ENCODE results near the gene PITX3.

DNA sequence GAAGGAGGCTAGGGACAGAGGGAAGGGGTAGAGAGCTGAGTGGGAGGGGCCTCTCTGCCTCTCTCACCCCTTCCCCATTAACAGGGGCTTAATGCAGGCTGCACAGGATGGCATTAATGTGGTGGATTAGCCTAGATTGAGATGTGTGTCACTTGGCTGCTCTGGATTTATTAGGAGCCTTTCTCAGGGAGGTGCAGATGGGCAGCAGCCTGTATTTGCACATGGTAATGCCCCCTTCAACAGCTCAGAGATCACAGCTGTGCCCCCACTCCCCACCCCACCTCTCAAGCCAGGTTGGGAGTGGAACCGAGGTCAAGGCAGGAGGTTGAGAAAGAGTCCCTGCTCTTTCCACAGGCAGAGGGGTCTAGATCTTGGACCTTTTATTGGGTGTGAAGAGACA lies 7.3 kb downstream of the PITX3 start:
- TF ChIP-seq, protein P1, sequence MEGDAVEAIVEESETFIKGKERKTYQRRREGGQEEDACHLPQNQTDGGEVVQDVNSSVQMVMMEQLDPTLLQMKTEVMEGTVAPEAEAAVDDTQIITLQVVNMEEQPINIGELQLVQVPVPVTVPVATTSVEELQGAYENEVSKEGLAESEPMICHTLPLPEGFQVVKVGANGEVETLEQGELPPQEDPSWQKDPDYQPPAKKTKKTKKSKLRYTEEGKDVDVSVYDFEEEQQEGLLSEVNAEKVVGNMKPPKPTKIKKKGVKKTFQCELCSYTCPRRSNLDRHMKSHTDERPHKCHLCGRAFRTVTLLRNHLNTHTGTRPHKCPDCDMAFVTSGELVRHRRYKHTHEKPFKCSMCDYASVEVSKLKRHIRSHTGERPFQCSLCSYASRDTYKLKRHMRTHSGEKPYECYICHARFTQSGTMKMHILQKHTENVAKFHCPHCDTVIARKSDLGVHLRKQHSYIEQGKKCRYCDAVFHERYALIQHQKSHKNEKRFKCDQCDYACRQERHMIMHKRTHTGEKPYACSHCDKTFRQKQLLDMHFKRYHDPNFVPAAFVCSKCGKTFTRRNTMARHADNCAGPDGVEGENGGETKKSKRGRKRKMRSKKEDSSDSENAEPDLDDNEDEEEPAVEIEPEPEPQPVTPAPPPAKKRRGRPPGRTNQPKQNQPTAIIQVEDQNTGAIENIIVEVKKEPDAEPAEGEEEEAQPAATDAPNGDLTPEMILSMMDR (IDR thresholded peaks at IDR 0.05) = no peak
- TF ChIP-seq KAT7 (CRISPR knock-in tag; IDR thresholded peaks at IDR 0.05; ENCODE audit: borderline replicate concordance) (no peak), ELF4 (CRISPR knock-in tag; IDR thresholded peaks at IDR 0.05; ENCODE audit: low read depth) (no peak), TCF7 (CRISPR knock-in tag; IDR thresholded peaks at IDR 0.05; ENCODE audit: low read depth) (no peak)
- TF ChIP-seq, protein P2, sequence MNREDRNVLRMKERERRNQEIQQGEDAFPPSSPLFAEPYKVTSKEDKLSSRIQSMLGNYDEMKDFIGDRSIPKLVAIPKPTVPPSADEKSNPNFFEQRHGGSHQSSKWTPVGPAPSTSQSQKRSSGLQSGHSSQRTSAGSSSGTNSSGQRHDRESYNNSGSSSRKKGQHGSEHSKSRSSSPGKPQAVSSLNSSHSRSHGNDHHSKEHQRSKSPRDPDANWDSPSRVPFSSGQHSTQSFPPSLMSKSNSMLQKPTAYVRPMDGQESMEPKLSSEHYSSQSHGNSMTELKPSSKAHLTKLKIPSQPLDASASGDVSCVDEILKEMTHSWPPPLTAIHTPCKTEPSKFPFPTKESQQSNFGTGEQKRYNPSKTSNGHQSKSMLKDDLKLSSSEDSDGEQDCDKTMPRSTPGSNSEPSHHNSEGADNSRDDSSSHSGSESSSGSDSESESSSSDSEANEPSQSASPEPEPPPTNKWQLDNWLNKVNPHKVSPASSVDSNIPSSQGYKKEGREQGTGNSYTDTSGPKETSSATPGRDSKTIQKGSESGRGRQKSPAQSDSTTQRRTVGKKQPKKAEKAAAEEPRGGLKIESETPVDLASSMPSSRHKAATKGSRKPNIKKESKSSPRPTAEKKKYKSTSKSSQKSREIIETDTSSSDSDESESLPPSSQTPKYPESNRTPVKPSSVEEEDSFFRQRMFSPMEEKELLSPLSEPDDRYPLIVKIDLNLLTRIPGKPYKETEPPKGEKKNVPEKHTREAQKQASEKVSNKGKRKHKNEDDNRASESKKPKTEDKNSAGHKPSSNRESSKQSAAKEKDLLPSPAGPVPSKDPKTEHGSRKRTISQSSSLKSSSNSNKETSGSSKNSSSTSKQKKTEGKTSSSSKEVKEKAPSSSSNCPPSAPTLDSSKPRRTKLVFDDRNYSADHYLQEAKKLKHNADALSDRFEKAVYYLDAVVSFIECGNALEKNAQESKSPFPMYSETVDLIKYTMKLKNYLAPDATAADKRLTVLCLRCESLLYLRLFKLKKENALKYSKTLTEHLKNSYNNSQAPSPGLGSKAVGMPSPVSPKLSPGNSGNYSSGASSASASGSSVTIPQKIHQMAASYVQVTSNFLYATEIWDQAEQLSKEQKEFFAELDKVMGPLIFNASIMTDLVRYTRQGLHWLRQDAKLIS (CRISPR knock-in tag; IDR thresholded peaks at IDR 0.05; ENCODE audit: borderline replicate concordance) = no peak
- TF ChIP-seq, protein P3, sequence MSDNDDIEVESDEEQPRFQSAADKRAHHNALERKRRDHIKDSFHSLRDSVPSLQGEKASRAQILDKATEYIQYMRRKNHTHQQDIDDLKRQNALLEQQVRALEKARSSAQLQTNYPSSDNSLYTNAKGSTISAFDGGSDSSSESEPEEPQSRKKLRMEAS (CRISPR knock-in tag; IDR thresholded peaks at IDR 0.05) = no peak
